K562 (cell line): ENCODE data around the gene EDDM3A. TPM values are rescaled to one million over a fixed set of nuclear protein-coding genes. Genes with fewer than 3 reads are reported as not detected.

Source experiments
- ATAC-seq: fragments of 200-7000 bp; cut with Tn5 transposase; 3 replicates; pipeline ENCODE4 v1.9.1; 2020; ENCODE audit warnings: moderate library complexity
- BruUV-seq: library from RNA; stranded (reverse); fragments of 400-500 nt; replicated peaks from 2 replicates; lab custom pipeline; 2021; lab: Mats Ljungman, UMichigan
- CTCF ChIA-PET: fragments of 300-600 bp; formaldehyde crosslinking; extraction: SDS; loops from one replicate; lab custom pipeline; 2021; ENCODE audit warnings: low intra/inter-chr PET ratio; lab: Yijun Ruan, JAX
- POLR2A ChIA-PET: fragments of 300-600, 350-650 bp; sonication (Branson Sonifier 250); formaldehyde crosslinking; extraction: SDS; loops from one replicate; lab custom pipeline; 2021; ENCODE audit warnings: antibody characterized with exemption, inconsistent platforms; lab: Yijun Ruan, JAX
- DNase-seq, 4 experiments: peaks; one replicate each; pipeline versions ENCODE4 v3.0.0 to v3.0.0-alpha.2; 2011 to 2018; ENCODE audit warnings: low spot score in 3 of 4, mixed read lengths in 3 of 4; ENCODE audit errors: extremely low read depth in 1 of 4
- FAIRE-seq: peaks from 2 replicates; lab custom pipeline; 2011; peaks lifted over from hg19 to GRCh38; lab: Jason Lieb, UNC
- H2AFZ ChIP-seq: 2 replicates; pipeline ENCODE4 v1.6.0; 2011; ENCODE audit warnings: low read depth, low read length, control low read depth, inconsistent platforms
- H3K27ac ChIP-seq: fragments of 200-600 bp; 3 replicates; pipeline ENCODE4 v1.8.0; 2011; ENCODE audit warnings: low read depth, mild to moderate bottlenecking, control low read depth, inconsistent platforms, low read length, moderate library complexity, mixed read lengths; ENCODE audit errors: extremely low read depth
- H3K27me3 ChIP-seq, 2 experiments: fragments of 300-600 bp in 1 of 2; 2 replicates in 1 of 2; 3 replicates in 1 of 2; pipeline versions ENCODE4 v1.6.0 to v1.8.0; 2011; ENCODE audit warnings: inconsistent platforms in 2 of 2, low read length in 2 of 2, mild to moderate bottlenecking in 1 of 2, mixed read lengths in 1 of 2, moderate library complexity in 1 of 2; ENCODE audit not compliant: control insufficient read depth in 2 of 2, insufficient read depth in 2 of 2
- H3K36me3 ChIP-seq: fragments of 300-600 bp; 3 replicates; pipeline ENCODE4 v1.8.0; 2011; ENCODE audit warnings: mild to moderate bottlenecking, low read length, inconsistent platforms; ENCODE audit not compliant: control insufficient read depth, insufficient read depth
- H3K4me1 ChIP-seq, 2 experiments: fragments of 200-600 bp in 1 of 2; replicated peaks in 1 of 2; 2 replicates in 1 of 2; 3 replicates in 1 of 2; pipeline versions ENCODE4 v1.5.1 to v1.8.0; 2011; ENCODE audit warnings: inconsistent platforms in 2 of 2, low read length in 2 of 2, mild to moderate bottlenecking in 1 of 2, mixed read lengths in 1 of 2, moderate library complexity in 1 of 2; ENCODE audit not compliant: control insufficient read depth in 2 of 2, insufficient read depth in 2 of 2
- H3K4me2 ChIP-seq: 2 replicates; pipeline ENCODE4 v1.6.1; 2011; ENCODE audit warnings: low read length, control low read depth, inconsistent platforms, mixed read lengths; ENCODE audit not compliant: insufficient read depth
- H3K4me3 ChIP-seq: fragments of 200-600 bp; sonication (generic), shearing (Covaris generic); 2 replicates; pipeline ENCODE4 v1.5.1; 2016; ENCODE audit warnings: control low read depth, inconsistent platforms
- H3K79me2 ChIP-seq: fragments of 200-600 bp; 3 replicates; pipeline ENCODE4 v1.8.0; 2011; ENCODE audit warnings: low read length, inconsistent platforms; ENCODE audit not compliant: control insufficient read depth, insufficient read depth
- H3K9ac ChIP-seq, 2 experiments: 2 replicates each; pipeline versions ENCODE4 v1.6.0 to v1.6.1; 2011; ENCODE audit warnings: low read depth in 2 of 2, low read length in 2 of 2, control low read depth in 1 of 2, inconsistent platforms in 1 of 2, mild to moderate bottlenecking in 1 of 2, mixed read lengths in 1 of 2; ENCODE audit not compliant: insufficient read depth in 1 of 2
- H3K9me1 ChIP-seq: one replicate; pipeline ENCODE4 v1.6.0; 2011; ENCODE audit warnings: inconsistent platforms, mild to moderate bottlenecking, low read length, moderate library complexity; ENCODE audit not compliant: control insufficient read depth, insufficient read depth
- H3K9me3 ChIP-seq: replicated peaks from 2 replicates; pipeline ENCODE4 v1.5.1; 2011; ENCODE audit warnings: low read depth, low read length, inconsistent platforms; ENCODE audit not compliant: control insufficient read depth, insufficient read depth
- H4K20me1 ChIP-seq: replicated peaks from 2 replicates; pipeline ENCODE4 v1.6.1; 2011; ENCODE audit warnings: low read length, inconsistent platforms, mixed read lengths; ENCODE audit not compliant: control insufficient read depth, insufficient read depth
- ARID3A ChIP-seq: IDR thresholded peaks from 2 replicates; pipeline ENCODE4 v1.6.1; 2012; ENCODE audit warnings: low read depth, low read length, improper control_type of control experiment, borderline replicate concordance
- BHLHE40 ChIP-seq: IDR thresholded peaks from 2 replicates; pipeline ENCODE4 v1.6.1; 2011; ENCODE audit warnings: low read length, improper control_type of control experiment
- CBFA2T2 ChIP-seq: fragments of 450-650 bp; conservative IDR thresholded peaks from 2 replicates; pipeline ENCODE4 v1.6.1; 2017; ENCODE audit warnings: mild to moderate bottlenecking
- CC2D1A ChIP-seq: fragments of 450-650 bp; IDR thresholded peaks from 2 replicates; pipeline ENCODE4 v1.6.1; 2017; ENCODE audit warnings: mild to moderate bottlenecking
- FOXK2 ChIP-seq, 2 experiments: fragments of 450-650 bp; IDR thresholded peaks in 1 of 2; conservative IDR thresholded peaks in 1 of 2; 2 replicates each; pipeline ENCODE4 v1.6.1; 2016; ENCODE audit warnings: low read depth in 2 of 2, mild to moderate bottlenecking in 1 of 2
- GABPB1 ChIP-seq: sonication (generic); formaldehyde crosslinking; IDR thresholded peaks from 2 replicates; pipeline ENCODE4 v1.8.0; 2022; ENCODE audit warnings: mild to moderate bottlenecking, missing genetic modification reagents
- POLR3G ChIP-seq: IDR thresholded peaks from 2 replicates; pipeline ENCODE4 v1.6.1; 2011; ENCODE audit not compliant: insufficient read length, insufficient replicate concordance; ENCODE audit errors: extremely low read depth
- RBM39 ChIP-seq: fragments of 200-400 bp; formaldehyde crosslinking; optimal IDR thresholded peaks from 2 replicates; pipeline ENCODE3; 2018; ENCODE audit warnings: low read depth, low read length
- SMC3 ChIP-seq: conservative IDR thresholded peaks from 2 replicates; pipeline ENCODE4 v1.6.1; 2011; ENCODE audit warnings: low read depth, low read length, improper control_type of control experiment; ENCODE audit not compliant: insufficient read depth
- TCFL5 ChIP-seq: fragments of 250-450 bp; sonication (Bioruptor Pico); conservative IDR thresholded peaks from 2 replicates; pipeline ENCODE4 v1.6.1; 2021; ENCODE audit warnings: mild to moderate bottlenecking, moderate library complexity, matching md5 sums
- ZNF253 ChIP-seq: fragments of 250-450 bp; sonication (Bioruptor Pico); conservative IDR thresholded peaks from 2 replicates; pipeline ENCODE4 v1.6.1; 2021; ENCODE audit warnings: mild to moderate bottlenecking
- ZNF551 ChIP-seq: fragments of 250-450 bp; sonication (Bioruptor Pico); IDR thresholded peaks from 2 replicates; pipeline ENCODE4 v1.5.0; 2021; ENCODE audit warnings: mild to moderate bottlenecking, moderate library complexity
- WGBS: fragments of 100-300 bp; shearing (Covaris generic); methylation state at CpG from one replicate; pipeline ENCODE4 v1.1.6; 2016; ENCODE audit warnings: low coverage, mixed read lengths; ENCODE audit not compliant: insufficient coverage; ENCODE audit errors: missing lambda C conversion rate; 5-methylcytosine and 5-hydroxymethylcytosine counted together
- in situ Hi-C: fragments of 300-500 bp; cut with MboI; formaldehyde crosslinking; loops from 4 replicates; pipeline ENCODE4 v1.15.0; 2018; ENCODE audit warnings: inconsistent platforms, mixed read lengths
- intact Hi-C: fragments of 100-400 bp; cut with micrococcal nuclease; formaldehyde crosslinking; loops from 2 replicates; pipeline ENCODE4 v1.14.2; 2022
- polyA plus RNA-seq, 8 experiments: library from polyadenylated mRNA; depleted of rRNA in 4 of 8; stranded (reverse) in 5 of 8; unstranded in 3 of 8; fragments of >200 nt; fragmentation: Nextera tagmentation in 2 of 8; fragmentation: Illumina TruSeq in 1 of 8; extraction: Ambion mirVana in 2 of 8; extraction: Trizol in 1 of 8; gene quantifications; 2 replicates each; pipeline versions ENCODE4 v1.2.1 to v1.2.3, GENCODE V29; 2011 to 2014; ENCODE audit warnings: inconsistent platforms in 1 of 8, missing spikeins in 1 of 8
- total RNA-seq, 7 experiments: library from RNA; depleted of rRNA in 6 of 7; stranded (reverse); fragments of >200 nt in 6 of 7; fragmentation: Illumina TruSeq in 2 of 7; extraction: Trizol in 2 of 7; gene quantifications; 2 replicates each; pipeline versions ENCODE4 v1.2.1 to v1.2.3, GENCODE V29; 2011 to 2021; ENCODE audit warnings: low replicate concordance in 1 of 7
- TF ChIP-seq, protein P1 (sequence below): fragments of 450-650 bp; IDR thresholded peaks from 2 replicates; pipeline ENCODE4 v1.7.0; 2016; ENCODE audit warnings: borderline replicate concordance

The EDDM3A gene
- total and polyA plus RNA-seq, 9 of the 15 experiments (the other 6 are each of a cell fraction or from before 2014, with no cell fraction given): not detected

- TF ChIP-seq BHLHE40: no peak
- TF ChIP-seq CBFA2T2: no peak
- TF ChIP-seq ZNF551 (CRISPR knock-in tag): no peak
- no peak for TF ChIP-seq ARID3A
- TF ChIP-seq, all 486 proteins: peak for 0
These were observed 24.9 kb upstream of the EDDM3A start (continued) for GRCh38 chr14:20720741-20721140.

- FAIRE-seq (no peak), DNase-seq (no peak)
- Histone ChIP-seq H2AFZ (no peak overlapping the region), H3K4me2 (no peak overlapping the region), H3K9me3 (no peaks in the 10 kb centered on the region), H3K79me2 (no peaks in the 10 kb centered on the region), H3K36me3 (no peaks in the 10 kb centered on the region), H3K27me3 (peaks cover 20 to 37% of the 10 kb centered on the region in 2 experiments; a peak in 4 of 5 replicates), H3K9ac (no peak overlapping the region), H3K4me3 (no peak overlapping the region), H3K4me1 (peaks cover 0 to 6% of the 10 kb centered on the region in 2 experiments; a peak in 2 of 5 replicates), H3K27ac (no peak overlapping the region)
- BruUV-seq: no TSS peak
- WGBS: under 1% methylated on average over 9 of the region's 12 CpGs
- POLR2A ChIA-PET: no interaction called here
- intact Hi-C loops: no loop called here
- TF ChIP-seq POLR3G (no peak), FOXK2 (conservative IDR thresholded peaks at IDR 0.05 in 1 of 2, IDR thresholded peaks at IDR 0.05 in 1 of 2; ENCODE audit: low read depth in 2 of 2) (no peak), GABPB1 (no peak), CC2D1A (no peak), RBM39 (no peak), ZNF253 (CRISPR knock-in tag) (no peak), TCFL5 (CRISPR knock-in tag) (no peak), SMC3 (no peak)
- TF ChIP-seq, protein P1, sequence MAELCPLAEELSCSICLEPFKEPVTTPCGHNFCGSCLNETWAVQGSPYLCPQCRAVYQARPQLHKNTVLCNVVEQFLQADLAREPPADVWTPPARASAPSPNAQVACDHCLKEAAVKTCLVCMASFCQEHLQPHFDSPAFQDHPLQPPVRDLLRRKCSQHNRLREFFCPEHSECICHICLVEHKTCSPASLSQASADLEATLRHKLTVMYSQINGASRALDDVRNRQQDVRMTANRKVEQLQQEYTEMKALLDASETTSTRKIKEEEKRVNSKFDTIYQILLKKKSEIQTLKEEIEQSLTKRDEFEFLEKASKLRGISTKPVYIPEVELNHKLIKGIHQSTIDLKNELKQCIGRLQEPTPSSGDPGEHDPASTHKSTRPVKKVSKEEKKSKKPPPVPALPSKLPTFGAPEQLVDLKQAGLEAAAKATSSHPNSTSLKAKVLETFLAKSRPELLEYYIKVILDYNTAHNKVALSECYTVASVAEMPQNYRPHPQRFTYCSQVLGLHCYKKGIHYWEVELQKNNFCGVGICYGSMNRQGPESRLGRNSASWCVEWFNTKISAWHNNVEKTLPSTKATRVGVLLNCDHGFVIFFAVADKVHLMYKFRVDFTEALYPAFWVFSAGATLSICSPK: no peak
- TF ChIP-seq, all 486 proteins: peak for 0
- CTCF ChIA-PET: no interaction called here
- Histone ChIP-seq H3K9me1 (no peaks in the 10 kb centered on the region), H4K20me1 (no peaks in the 10 kb centered on the region)
- no peak for ATAC-seq
- in situ Hi-C loops: loop anchor here (25.0 kb wide), 1 partner anchor 240 kb away; the partner anchor contains the start of gene RNASE2
These were observed 23.7 kb upstream of the EDDM3A start for GRCh38 chr14:20722016-20722415.
